HG02943 (cell line): ENCODE measurements around the gene INPP4A.

Source experiments
- ATAC-seq: cut with Tn5 transposase; IDR thresholded peaks from one replicate; pipeline ENCODE4 v1.9.1; 2021; ENCODE audit warnings: mild to moderate bottlenecking, low read depth, moderate library complexity; ENCODE audit not compliant: unreplicated experiment

INPP4A gene

GRCh38 chr2:98458667-98459380, 14.2 kb downstream of the INPP4A start:
- ATAC-seq, result no peak

DNA sequence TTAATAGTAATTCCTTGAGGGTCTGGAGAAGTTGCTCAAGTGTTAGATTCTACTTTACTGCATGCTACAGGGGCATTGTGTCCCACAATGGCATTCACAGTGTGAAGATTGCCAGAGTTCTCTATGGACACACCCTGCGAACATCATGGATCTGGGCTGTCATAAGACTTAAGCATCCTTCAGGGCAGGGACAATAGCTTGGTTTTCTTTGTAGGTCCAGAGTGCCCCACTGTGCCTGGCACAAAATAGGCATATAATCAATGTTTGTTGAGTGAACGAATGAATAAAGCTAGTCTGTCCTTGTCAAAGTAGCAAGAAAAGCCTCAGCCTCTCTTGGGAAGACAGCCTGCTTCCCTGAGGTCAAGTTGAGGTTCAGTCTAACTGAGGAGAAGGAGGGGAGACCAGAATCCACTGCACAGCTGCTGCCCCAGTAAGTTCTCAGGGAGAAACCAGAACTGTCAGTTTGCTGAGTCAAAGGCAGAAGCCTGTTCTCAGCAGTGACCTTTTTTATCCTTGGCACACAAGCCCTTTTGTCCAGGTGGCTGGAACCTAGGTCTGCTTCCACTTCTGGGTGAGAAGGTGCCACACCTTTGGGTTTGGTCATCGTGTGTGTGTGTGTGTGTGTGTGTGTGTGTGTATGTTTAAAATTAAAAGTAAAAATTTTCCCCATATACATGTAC, 15.0 kb downstream of the INPP4A start:
- ATAC-seq, result no peak

GRCh38 chr2:98460573-98461497, 16.2 kb downstream of the INPP4A start:
- ATAC-seq, result peak; percentile 64

DNA sequence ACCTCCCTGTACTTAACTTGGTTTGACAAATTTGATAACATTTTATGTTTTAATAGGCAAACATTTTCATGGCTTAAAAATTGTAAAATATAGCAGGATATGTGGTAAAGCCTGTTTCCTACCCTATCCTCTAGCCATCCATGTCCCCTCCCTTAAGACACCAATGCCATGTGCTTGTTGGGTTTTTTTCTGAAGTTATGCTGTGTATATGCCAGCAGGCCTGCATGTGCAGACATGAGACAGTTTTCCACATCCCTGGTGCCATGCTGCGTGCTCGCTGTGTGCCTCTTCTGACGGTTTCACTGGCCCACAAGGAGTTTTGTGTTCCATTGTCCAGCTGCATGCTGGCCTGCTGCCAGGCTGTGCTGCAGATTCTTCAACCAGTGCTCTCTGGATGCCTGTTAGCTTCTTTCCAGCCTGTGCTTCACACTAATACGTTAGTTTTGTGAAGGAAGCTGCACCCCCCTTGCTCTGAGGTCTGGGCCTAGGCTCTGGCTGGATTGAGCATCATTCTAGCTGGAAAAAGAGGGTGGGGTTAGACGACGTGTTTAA, 16.9 kb downstream of the INPP4A start:
- no peak for ATAC-seq

DNA sequence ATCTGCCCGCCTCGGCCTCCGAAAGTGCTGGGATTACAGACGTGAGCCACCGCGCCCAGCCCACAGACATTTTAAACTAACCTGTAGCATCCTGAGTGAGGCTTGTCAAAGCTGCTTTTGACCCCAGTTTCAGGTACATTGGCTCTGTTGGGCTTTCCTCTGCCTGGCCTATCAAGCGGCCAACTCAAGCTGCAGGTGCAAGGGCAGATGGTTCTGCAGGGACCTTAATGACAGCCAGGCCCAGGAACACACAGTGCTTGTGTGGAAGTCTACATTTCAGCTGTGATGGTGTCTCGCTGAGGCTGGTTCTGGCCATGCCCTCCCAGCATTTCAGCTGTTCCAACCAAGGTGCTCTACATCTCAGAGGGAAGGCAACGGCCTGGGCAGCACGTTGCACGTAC, 18.4 kb downstream of the INPP4A start:
- ATAC-seq, result no peak

GRCh38 chr2:98463551-98463971, 18.9 kb downstream of the INPP4A start:
- ATAC-seq, result no peak

GRCh38 chr2:98463988-98464771, 19.5 kb downstream of the INPP4A start:
- no peak for ATAC-seq

DNA sequence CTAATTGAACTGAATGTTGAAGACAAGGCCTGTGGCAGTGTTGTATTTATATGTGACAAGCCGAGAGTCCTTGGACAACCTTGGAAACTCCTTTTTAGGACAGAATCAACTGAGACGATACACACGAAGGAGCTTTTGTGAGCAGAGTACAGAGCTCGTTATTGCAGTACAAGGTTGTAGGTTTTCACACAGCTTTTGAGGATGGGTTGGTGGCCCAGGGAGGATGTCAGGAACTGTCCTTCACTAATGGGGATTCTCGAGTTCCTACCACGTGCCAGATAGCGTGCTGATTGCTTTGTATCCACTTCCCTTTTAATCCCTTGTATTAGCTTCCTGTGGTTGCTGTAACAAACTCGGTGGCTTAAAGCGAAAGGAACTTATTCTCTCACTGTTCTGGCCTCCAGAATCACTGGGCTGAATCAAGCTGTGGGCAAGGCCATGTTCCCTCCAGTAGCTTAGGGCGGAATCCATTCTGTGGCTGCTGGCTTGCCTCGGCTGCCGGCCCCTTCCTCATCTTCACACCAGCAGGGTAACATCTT, 20.2 kb downstream of the INPP4A start:
- no peak for ATAC-seq

DNA sequence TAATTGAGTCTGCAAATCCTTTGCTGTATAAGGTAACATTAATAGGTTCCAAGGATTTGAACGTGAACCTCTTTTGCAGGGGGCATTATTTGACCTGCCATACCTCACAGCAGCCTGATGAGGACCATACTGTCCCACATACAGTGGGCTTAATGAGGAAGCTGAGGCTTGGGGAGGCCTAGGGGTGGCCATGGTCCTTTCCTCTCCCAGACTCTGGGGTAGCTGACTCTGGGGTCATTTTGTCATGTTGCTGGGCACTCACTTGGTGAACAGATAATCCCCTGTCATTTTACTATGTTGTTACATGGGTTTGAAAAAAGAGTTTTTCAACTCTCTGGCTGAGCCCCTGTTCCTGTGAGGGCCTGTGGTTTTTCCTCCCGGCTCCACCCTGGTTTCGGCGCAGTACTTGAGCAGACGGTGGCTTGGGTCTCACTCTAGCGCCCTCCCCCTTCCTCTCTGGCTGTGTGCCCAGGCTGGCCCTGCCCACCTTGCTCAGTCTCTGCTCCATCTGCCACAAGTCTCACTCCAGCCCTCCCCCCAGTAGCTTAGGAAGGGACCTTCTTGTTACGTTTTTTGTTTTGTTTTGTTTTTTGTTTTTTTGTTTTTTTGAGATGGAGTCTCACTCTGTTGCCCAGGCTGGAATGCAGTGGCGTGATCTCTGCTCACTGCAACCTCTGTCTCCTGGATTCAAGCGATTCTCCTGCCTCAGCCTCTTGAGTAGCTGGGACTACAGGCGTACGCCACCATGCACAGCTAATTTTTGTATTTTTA, 21.0 kb downstream of the INPP4A start:
- peak; percentile 37 for ATAC-seq

- ATAC-seq, result no peak
Measured at GRCh38 chr2:98467082-98467536, 22.5 kb downstream of the INPP4A start.

GRCh38 chr2:98467652-98468051, 23.0 kb downstream of the INPP4A start:
- no peak for ATAC-seq

DNA sequence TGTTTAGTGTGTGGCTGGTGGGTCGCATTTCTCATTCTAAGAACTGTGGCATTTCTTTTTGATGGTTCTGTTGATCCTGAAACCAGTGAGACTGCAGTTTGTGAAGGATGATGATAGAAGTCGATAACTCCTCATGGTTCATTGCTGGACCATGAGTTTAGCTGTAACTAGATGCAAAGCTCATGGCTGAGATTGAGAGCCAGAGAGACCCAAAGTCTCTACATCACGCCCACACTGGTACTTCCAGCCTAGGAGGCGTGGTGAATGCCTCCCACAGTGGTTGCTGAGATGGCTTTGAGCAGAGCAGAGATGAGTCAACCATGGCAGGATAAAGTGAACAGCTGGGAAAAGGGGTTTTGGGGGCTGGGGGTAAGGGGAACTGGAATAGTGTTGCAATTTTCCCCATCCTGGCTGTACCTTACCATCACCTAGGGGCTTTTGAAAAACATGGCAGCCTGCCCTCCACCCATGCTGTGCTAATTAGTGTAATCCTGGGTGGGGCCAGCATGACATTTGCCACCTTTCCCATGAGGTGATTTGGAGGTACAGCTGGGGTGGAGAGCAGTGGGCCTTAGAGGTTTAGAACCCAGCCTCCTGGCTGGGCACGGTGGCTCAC, 24.1 kb downstream of the INPP4A start:
- no peak for ATAC-seq

DNA sequence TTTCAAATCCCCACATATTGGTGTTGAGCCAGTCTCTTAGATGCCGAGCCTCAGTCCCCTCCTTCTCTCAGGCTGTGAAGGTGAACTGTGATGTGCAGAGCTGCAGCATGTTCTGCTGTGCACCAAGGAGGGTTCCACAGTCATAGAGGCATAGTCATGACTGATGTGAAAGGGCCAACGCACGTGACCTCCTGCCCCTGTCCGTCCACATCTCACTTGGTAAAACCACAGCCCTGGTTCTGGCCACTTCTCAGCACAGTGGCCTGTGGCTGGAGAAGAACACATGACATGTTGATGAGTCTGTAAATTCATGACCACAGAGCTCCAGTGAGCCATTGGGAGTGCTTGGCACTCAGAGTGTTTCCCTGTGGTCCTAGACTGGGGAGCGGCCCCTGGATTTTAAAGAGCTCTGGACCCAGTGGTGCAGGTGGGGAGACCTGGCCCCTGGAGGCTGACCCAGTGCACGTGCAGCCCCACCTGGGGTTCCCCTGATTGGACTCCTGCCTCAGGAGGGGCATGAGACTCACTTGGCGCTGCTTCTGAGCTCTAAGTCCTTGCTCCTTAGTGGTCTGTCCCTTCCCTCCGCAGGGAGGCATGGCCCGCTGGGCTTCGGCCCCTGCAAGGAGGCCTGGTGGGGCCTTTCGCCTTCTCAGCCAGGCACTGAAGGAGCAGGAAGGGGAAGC, 25.3 kb downstream of the INPP4A start:
- ATAC-seq, result no peak

GRCh38 chr2:98470851-98471255, 26.2 kb downstream of the INPP4A start:
- ATAC-seq, result no peak

- ATAC-seq, result no peak
Measured at GRCh38 chr2:98471402-98472131, 26.9 kb downstream of the INPP4A start.

DNA sequence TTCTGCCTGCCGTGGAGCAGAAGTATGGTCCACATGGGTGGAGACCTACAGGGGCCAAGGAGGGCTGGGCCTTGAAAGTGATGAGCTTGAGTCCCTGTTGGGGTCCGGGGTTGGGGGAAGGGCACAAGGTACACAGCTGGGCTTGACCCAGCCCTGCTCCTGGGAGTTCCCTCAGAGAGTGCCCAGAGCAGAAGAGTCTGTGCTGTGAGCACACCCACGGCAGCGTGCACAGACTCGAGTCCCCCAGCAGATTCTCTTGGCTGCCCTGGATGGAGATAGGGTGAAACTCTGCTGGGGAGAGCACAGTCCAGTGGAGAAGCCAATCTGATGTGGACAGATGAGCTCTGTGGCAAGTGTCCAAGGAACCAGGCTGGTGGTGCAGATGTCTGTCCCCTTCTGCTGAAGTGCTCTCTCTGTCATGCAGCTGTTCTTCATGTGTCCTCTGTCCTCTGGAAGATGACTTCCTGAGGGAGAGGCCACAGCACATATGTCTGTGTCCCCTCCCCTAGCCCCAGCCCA, 27.5 kb downstream of the INPP4A start:
- no peak for ATAC-seq
